Left lung (tissue), 10 donors: ENCODE data around the gene EXOC4. TPM values are rescaled to one million over a fixed set of nuclear protein-coding genes. Genes with fewer than 3 reads are reported as not detected.

Experiments
- ATAC-seq: fragments of 200-7000 bp; cut with Tn5 transposase; one replicate; pipeline ENCODE4 v1.9.1; 2020; ENCODE audit warnings: moderate library complexity
- DNase-seq, 4 donors: peaks; one replicate each; pipeline ENCODE4 v3.0.0-alpha.2; 2013 to 2020
- H3K27ac ChIP-seq, 2 donors: fragments of 200-600 bp; sonication (generic) in 1 of 2; one replicate each; pipeline versions ENCODE4 v1.5.0 to v1.8.0; 2020 to 2021
- H3K27me3 ChIP-seq, 2 donors: fragments of 200-600 bp; sonication (generic) in 1 of 2; one replicate each; pipeline versions ENCODE4 v1.5.0 to v1.8.0; 2020 to 2021
- H3K36me3 ChIP-seq, 2 donors: fragments of 200-600 bp; sonication (generic) in 1 of 2; one replicate each; pipeline versions ENCODE4 v1.5.0 to v1.8.0; 2020 to 2021
- H3K4me1 ChIP-seq, 2 donors: fragments of 200-600 bp; one replicate each; pipeline ENCODE4 v1.8.0; 2021
- H3K4me3 ChIP-seq, 2 donors: fragments of 200-600 bp; sonication (generic) in 1 of 2; one replicate each; pipeline versions ENCODE4 v1.5.0 to v1.8.0; 2020 to 2021; ENCODE audit warnings: mild to moderate bottlenecking in 1 of 2
- H3K9me3 ChIP-seq, 2 donors: fragments of 200-600 bp; sonication (generic) in 1 of 2; one replicate each; pipeline versions ENCODE4 v1.5.0 to v1.8.0; 2020 to 2021
- intact Hi-C, 2 donors: fragments of 100-400 bp; cut with DNase I; formaldehyde crosslinking; loops; one replicate each; pipeline versions ENCODE4 v1.11.2 to v1.14.2; 2022
- polyA plus RNA-seq, 6 donors: library from polyadenylated mRNA; unstranded; fragments of 120-200 nt; gene quantifications; one replicate each; pipeline ENCODE4 v1.2.1, GENCODE V29; 2013; ENCODE audit not compliant: insufficient read length in 6 of 6
- total RNA-seq, 2 donors: library from RNA; stranded (reverse); fragmentation: NEBNext Ultra II Directional; extraction: Animal tissue kit (Norgen Biotek cat#: 25700); gene quantifications; one replicate each; pipeline ENCODE4 v1.2.1, GENCODE V29; 2021
- TF ChIP-seq, protein P1 (sequence below), 2 donors: fragments of 200-600 bp; sonication (generic) in 1 of 2; IDR thresholded peaks; one replicate each; pipeline versions ENCODE4 v1.5.0 to v1.8.0; 2021; ENCODE audit warnings: antibody characterized with exemption in 2 of 2
- donor health status: DM: no; HTN: yes; CAD: no.
- donor health status: DM: no; HTN: no; CAD: no.

EXOC4 gene
- total and polyA plus RNA-seq, 8 donors, result 52.5 to 79.4 (median 65.9) TPM

DNA sequence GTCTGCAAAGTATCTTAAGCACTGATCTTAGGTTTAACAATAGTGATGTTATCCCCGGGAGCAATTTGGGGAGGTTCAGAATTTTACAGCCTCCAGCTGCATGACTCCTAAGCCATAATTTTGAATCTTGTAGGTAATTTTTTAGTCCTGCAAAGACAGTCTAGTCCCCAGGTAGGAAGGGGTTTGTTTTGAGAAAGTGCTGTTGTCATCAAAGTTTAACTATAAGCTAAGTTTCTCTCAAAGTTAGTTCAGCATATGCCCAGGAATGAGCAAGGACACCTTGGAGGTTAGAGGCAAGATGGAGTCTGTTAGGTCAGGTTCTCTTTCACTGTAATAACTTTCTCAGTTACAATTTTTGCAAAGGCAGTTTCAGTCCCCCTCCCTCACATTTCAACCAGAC lies 795.3 kb downstream of the EXOC4 start:
- DNase-seq (no peak), ATAC-seq (no peak)
- intact Hi-C loops, result no loop called here
- Histone ChIP-seq H3K36me3 (no peaks in the 10 kb centered on the region), H3K4me1 (no peaks in the 10 kb centered on the region), H3K27me3 (no peaks in the 10 kb centered on the region), H3K9me3 (no peaks in the 10 kb centered on the region), H3K4me3 (no peak overlapping the region), H3K27ac (no peak overlapping the region)
- TF ChIP-seq, protein P1, sequence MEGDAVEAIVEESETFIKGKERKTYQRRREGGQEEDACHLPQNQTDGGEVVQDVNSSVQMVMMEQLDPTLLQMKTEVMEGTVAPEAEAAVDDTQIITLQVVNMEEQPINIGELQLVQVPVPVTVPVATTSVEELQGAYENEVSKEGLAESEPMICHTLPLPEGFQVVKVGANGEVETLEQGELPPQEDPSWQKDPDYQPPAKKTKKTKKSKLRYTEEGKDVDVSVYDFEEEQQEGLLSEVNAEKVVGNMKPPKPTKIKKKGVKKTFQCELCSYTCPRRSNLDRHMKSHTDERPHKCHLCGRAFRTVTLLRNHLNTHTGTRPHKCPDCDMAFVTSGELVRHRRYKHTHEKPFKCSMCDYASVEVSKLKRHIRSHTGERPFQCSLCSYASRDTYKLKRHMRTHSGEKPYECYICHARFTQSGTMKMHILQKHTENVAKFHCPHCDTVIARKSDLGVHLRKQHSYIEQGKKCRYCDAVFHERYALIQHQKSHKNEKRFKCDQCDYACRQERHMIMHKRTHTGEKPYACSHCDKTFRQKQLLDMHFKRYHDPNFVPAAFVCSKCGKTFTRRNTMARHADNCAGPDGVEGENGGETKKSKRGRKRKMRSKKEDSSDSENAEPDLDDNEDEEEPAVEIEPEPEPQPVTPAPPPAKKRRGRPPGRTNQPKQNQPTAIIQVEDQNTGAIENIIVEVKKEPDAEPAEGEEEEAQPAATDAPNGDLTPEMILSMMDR (IDR thresholded peaks at IDR 0.05), result no peak

DNA sequence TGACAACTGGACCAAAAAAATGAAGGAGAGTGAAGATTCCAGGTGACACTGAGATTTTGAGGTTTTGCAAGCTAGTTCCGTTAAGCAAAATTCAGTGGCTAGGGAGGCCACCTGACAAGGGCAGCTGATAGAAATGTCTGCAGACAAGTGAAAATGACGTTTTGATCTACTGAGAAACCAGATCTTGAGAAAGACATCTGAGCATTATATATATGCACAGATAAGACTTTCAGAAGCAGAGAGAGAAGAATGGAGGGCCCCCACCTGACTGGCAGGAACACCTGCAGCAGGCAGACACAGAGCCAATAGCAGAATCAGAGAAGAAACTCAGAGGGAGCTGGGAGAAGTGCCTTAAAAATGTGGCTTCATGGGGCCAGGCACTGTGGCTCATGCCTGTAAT lies 798.1 kb downstream of the EXOC4 start:
- Histone ChIP-seq H3K36me3 (no peaks in the 10 kb centered on the region), H3K4me1 (no peaks in the 10 kb centered on the region), H3K9me3 (no peaks in the 10 kb centered on the region), H3K27ac (no peak overlapping the region), H3K4me3 (no peak overlapping the region), H3K27me3 (no peaks in the 10 kb centered on the region)
- TF ChIP-seq, protein P1 (IDR thresholded peaks at IDR 0.05), result no peak
- no peak for DNase-seq
- intact Hi-C loops, result no loop called here
- ATAC-seq, result no peak

DNA sequence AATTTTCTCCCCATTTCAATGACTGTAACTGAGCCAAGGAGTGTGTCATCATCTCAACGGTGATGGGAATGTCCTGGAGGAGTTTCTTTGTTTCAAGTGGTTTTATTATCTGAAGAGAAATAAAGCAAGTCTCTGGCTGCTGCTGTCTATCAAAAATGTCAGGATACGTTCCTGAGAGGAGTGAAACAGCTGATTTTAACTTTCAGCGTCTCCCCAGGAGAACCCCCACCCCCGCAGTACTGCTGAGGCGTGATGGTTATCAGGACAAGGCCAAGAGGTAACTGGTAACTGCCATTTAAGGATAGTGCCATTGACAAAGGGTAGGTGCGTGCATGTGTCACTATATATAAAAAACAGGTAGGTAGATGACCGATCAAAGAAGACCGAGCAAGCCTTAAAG lies 803.9 kb downstream of the EXOC4 start:
- H3K4me1 ChIP-seq, result no peaks in the 10 kb centered on the region
- intact Hi-C loops, result no loop called here
- H3K9me3 ChIP-seq, result no peaks in the 10 kb centered on the region
- no peaks in the 10 kb centered on the region for H3K27me3 ChIP-seq
- H3K27ac ChIP-seq, result no peak overlapping the region
- DNase-seq (no peak), ATAC-seq (no peak)
- H3K36me3 ChIP-seq, result no peaks in the 10 kb centered on the region
- TF ChIP-seq, protein P1 (IDR thresholded peaks at IDR 0.05), result no peak
- no peak overlapping the region for H3K4me3 ChIP-seq

DNA sequence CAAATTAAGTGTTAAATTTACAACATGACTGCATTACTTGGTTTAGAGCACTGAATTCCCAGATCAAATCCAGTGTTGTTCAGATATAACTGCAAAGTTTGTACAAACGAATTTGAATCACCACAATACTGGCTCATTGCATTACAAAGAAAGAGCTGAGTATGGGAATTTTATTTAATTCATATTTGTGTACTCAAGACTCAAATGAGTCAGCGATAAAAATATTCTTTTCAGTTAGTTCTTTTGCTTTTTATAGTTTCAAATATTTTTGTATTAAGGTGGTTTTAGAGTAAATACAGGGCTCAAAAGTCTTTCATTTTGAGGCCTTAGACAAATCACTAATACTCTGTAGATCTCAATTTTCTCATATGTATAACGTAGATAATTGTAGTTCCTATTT lies 805.6 kb downstream of the EXOC4 start:
- Histone ChIP-seq H3K27me3 (no peaks in the 10 kb centered on the region), H3K9me3 (no peaks in the 10 kb centered on the region), H3K36me3 (peaks cover 0 to 7% of the 10 kb centered on the region in 2 donors), H3K27ac (no peak overlapping the region), H3K4me3 (no peak overlapping the region), H3K4me1 (no peaks in the 10 kb centered on the region)
- DNase-seq (no peak), ATAC-seq (no peak)
- intact Hi-C loops, result no loop called here
- TF ChIP-seq, protein P1 (IDR thresholded peaks at IDR 0.05), result no peak

DNA sequence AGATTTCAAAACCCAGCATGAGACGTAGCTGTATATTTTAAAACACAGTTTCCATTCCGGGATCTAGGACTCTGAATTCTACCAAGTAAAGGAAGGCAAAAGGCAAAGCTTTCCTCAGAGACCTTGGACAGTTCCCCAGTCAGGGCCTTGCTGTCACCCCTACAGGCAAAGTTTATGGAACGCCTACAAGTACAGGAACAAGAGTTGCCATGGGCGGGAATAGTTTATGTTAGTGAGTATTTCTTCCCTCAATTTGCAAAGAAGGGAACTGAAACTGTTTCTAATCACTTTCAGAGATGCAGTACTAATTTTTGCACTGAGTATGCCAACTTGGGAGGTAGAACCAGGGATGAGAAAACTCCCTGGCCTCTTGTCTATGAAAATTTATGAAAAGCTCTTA lies 806.1 kb downstream of the EXOC4 start:
- H3K27me3 ChIP-seq, result no peaks in the 10 kb centered on the region
- intact Hi-C loops, result no loop called here
- no peak overlapping the region for H3K27ac ChIP-seq
- TF ChIP-seq, protein P1 (IDR thresholded peaks at IDR 0.05), result no peak
- DNase-seq, result peak in 2 of 4 donors; percentile 11 to 18
- peaks cover 0 to 9% of the 10 kb centered on the region in 2 donors for H3K36me3 ChIP-seq
- no peaks in the 10 kb centered on the region for H3K9me3 ChIP-seq
- no peak for ATAC-seq
- no peak overlapping the region for H3K4me3 ChIP-seq
- no peaks in the 10 kb centered on the region for H3K4me1 ChIP-seq
